IMR-90 (cell line): ENCODE results near the gene FBRS. TPM values are rescaled to one million over a fixed set of nuclear protein-coding genes. Genes with fewer than 3 reads are reported as not detected.

Source experiments
- ATAC-seq: fragments of 200-7000 bp; cut with Tn5 transposase; 2 replicates; pipeline ENCODE4 v1.9.1; 2020; ENCODE audit warnings: low read depth, mild to moderate bottlenecking, moderate library complexity
- BruUV-seq: library from RNA; stranded (reverse); fragments of 400-500 nt; replicated peaks from 2 replicates; lab custom pipeline; 2021; lab: Mats Ljungman, UMichigan
- CTCF ChIA-PET: fragments of 300-600 bp; formaldehyde crosslinking; extraction: SDS; loops from one replicate; lab custom pipeline; 2021; ENCODE audit warnings: antibody characterized with exemption; lab: Yijun Ruan, JAX
- POLR2A ChIA-PET: fragments of 300-600 bp; sonication (Branson Sonifier 250); formaldehyde crosslinking; loops from one replicate; lab custom pipeline; 2022; ENCODE audit warnings: antibody characterized with exemption; ENCODE audit not compliant: unreplicated experiment; lab: Charles Lee
- DNase-seq: peaks from one replicate; pipeline ENCODE4 v3.0.0; 2013
- H2AFZ ChIP-seq: replicated peaks from 2 replicates; pipeline ENCODE3; 2013; ENCODE audit warnings: low read length, mild to moderate bottlenecking; ENCODE audit not compliant: poor library complexity
- H2AK5ac ChIP-seq: 2 replicates; pipeline ENCODE4 v1.6.1; 2013; ENCODE audit warnings: low read depth, low read length, inconsistent platforms
- H2AK9ac ChIP-seq: replicated peaks from 2 replicates; pipeline ENCODE3; 2013; ENCODE audit warnings: mild to moderate bottlenecking, low read depth, low read length, moderate library complexity; ENCODE audit not compliant: poor library complexity
- H2BK120ac ChIP-seq: 2 replicates; pipeline ENCODE4 v1.6.1; 2013; ENCODE audit warnings: low read depth, low read length, inconsistent platforms
- H2BK15ac ChIP-seq: 3 replicates; pipeline ENCODE4 v1.6.1; 2013; ENCODE audit warnings: low read depth, low read length, inconsistent platforms
- H2BK20ac ChIP-seq: 2 replicates; pipeline ENCODE4 v1.6.1; 2013; ENCODE audit warnings: low read depth, mild to moderate bottlenecking, inconsistent platforms, low read length, moderate library complexity
- H2BK5ac ChIP-seq: 2 replicates; pipeline ENCODE4 v1.6.1; 2013; ENCODE audit warnings: mild to moderate bottlenecking, low read depth, low read length, inconsistent platforms; ENCODE audit not compliant: poor library complexity, severe bottlenecking
- H3K14ac ChIP-seq: replicated peaks from 2 replicates; pipeline ENCODE4 v1.6.1; 2013; ENCODE audit warnings: low read depth, low read length, inconsistent platforms
- H3K18ac ChIP-seq: 2 replicates; pipeline ENCODE4 v1.6.1; 2013; ENCODE audit warnings: low read depth, low read length, control low read depth
- H3K23ac ChIP-seq: 2 replicates; pipeline ENCODE4 v1.6.1; 2013; ENCODE audit warnings: low read depth, low read length, inconsistent platforms
- H3K27ac ChIP-seq: 2 replicates; pipeline ENCODE4 v1.5.1; 2013; ENCODE audit warnings: mild to moderate bottlenecking, control low read depth, low read length; ENCODE audit not compliant: insufficient read depth
- H3K27me3 ChIP-seq: 2 replicates; pipeline ENCODE4 v1.6.1; 2013; ENCODE audit warnings: low read length; ENCODE audit not compliant: control insufficient read depth, insufficient read depth
- H3K36me3 ChIP-seq: 2 replicates; pipeline ENCODE4 v1.6.1; 2013; ENCODE audit warnings: low read length, mixed read lengths; ENCODE audit not compliant: control insufficient read depth, insufficient read depth
- H3K4ac ChIP-seq: 2 replicates; pipeline ENCODE4 v1.6.1; 2013; ENCODE audit warnings: low read depth, low read length, inconsistent platforms
- H3K4me1 ChIP-seq: 2 replicates; pipeline ENCODE4 v1.6.1; 2013; ENCODE audit warnings: low read length, mixed read lengths; ENCODE audit not compliant: control insufficient read depth, insufficient read depth
- H3K4me2 ChIP-seq: 2 replicates; pipeline ENCODE4 v1.6.1; 2013; ENCODE audit warnings: low read depth, mild to moderate bottlenecking, control low read depth, low read length, moderate library complexity
- H3K4me3 ChIP-seq: 2 replicates; pipeline ENCODE4 v1.5.1; 2013; ENCODE audit warnings: low read depth, mild to moderate bottlenecking, control low read depth, low read length, moderate library complexity; ENCODE audit not compliant: insufficient read depth
- H3K56ac ChIP-seq: 2 replicates; pipeline ENCODE4 v1.6.1; 2013; ENCODE audit warnings: low read length, inconsistent platforms; ENCODE audit not compliant: insufficient read depth; ENCODE audit errors: extremely low read depth
- H3K79me1 ChIP-seq, 2 experiments: 2 replicates each; pipeline ENCODE4 v1.6.1; 2013; ENCODE audit warnings: low read length in 2 of 2, inconsistent platforms in 1 of 2, low read depth in 1 of 2
- H3K9ac ChIP-seq: 2 replicates; pipeline ENCODE4 v1.6.1; 2013; ENCODE audit warnings: low read depth, low read length, control low read depth
- H3K9me1 ChIP-seq: 2 replicates; pipeline ENCODE4 v1.6.1; 2013; ENCODE audit warnings: low read length, inconsistent platforms; ENCODE audit not compliant: insufficient read depth
- H3K9me3 ChIP-seq: 2 replicates; pipeline ENCODE4 v1.6.1; 2013; ENCODE audit warnings: low read length; ENCODE audit not compliant: control insufficient read depth, insufficient read depth
- H4K20me1 ChIP-seq: 2 replicates; pipeline ENCODE4 v1.6.1; 2013; ENCODE audit warnings: low read length, inconsistent platforms; ENCODE audit not compliant: insufficient read depth
- H4K5ac ChIP-seq: 2 replicates; pipeline ENCODE4 v1.6.1; 2013; ENCODE audit warnings: mild to moderate bottlenecking, low read depth, low read length, control low read depth
- H4K8ac ChIP-seq, 2 experiments: 2 replicates each; pipeline ENCODE4 v1.6.1; 2013; ENCODE audit warnings: low read depth in 2 of 2, low read length in 2 of 2, control low read depth in 1 of 2, inconsistent platforms in 1 of 2
- H4K91ac ChIP-seq: 2 replicates; pipeline ENCODE4 v1.6.1; 2013; ENCODE audit warnings: low read depth, low read length, inconsistent platforms; ENCODE audit not compliant: insufficient read depth
- BHLHE40 ChIP-seq: fragments of 150-350 bp; IDR thresholded peaks from 2 replicates; pipeline ENCODE4 v1.6.1; 2016; ENCODE audit warnings: mild to moderate bottlenecking, low read depth, low read length
- CEBPB ChIP-seq: IDR thresholded peaks from 2 replicates; pipeline ENCODE4 v1.6.1; 2012; ENCODE audit warnings: low read depth, low read length, improper control_type of control experiment
- CHD1 ChIP-seq: IDR thresholded peaks from 2 replicates; pipeline ENCODE4 v1.6.1; 2012; ENCODE audit warnings: low read depth, low read length, improper control_type of control experiment
- FOS ChIP-seq: fragments of 150-350 bp; IDR thresholded peaks from 2 replicates; pipeline ENCODE4 v1.6.1; 2016; ENCODE audit warnings: low read depth, low read length
- MAFK ChIP-seq: IDR thresholded peaks from 2 replicates; pipeline ENCODE4 v1.6.1; 2012; ENCODE audit warnings: low read depth, low read length, improper control_type of control experiment
- MAZ ChIP-seq: IDR thresholded peaks from 2 replicates; pipeline ENCODE4 v1.6.1; 2012; ENCODE audit warnings: low read depth, mild to moderate bottlenecking, low read length, improper control_type of control experiment, moderate library complexity, borderline replicate concordance
- MXI1 ChIP-seq: IDR thresholded peaks from 2 replicates; pipeline ENCODE4 v1.6.1; 2012; ENCODE audit warnings: low read depth, mild to moderate bottlenecking, low read length, moderate library complexity, borderline replicate concordance
- NFE2L2 ChIP-seq: fragments of 150-350 bp; IDR thresholded peaks from 2 replicates; pipeline ENCODE4 v1.6.1; 2016; ENCODE audit warnings: low read depth, mild to moderate bottlenecking, low read length
- POLR2A ChIP-seq: IDR thresholded peaks from 2 replicates; pipeline ENCODE4 v1.6.1; 2012; ENCODE audit warnings: mild to moderate bottlenecking, low read depth, low read length
- RAD21 ChIP-seq: IDR thresholded peaks from 2 replicates; pipeline ENCODE4 v1.6.1; 2012; ENCODE audit warnings: low read length, improper control_type of control experiment
- RCOR1 ChIP-seq: IDR thresholded peaks from 2 replicates; pipeline ENCODE4 v1.6.1; 2012; ENCODE audit warnings: mild to moderate bottlenecking, low read length, improper control_type of control experiment; ENCODE audit not compliant: insufficient replicate concordance
- RFX5 ChIP-seq: IDR thresholded peaks from 2 replicates; pipeline ENCODE4 v1.8.0; 2012; ENCODE audit warnings: low read depth, mild to moderate bottlenecking, low read length, moderate library complexity
- SMC3 ChIP-seq: fragments of 150-350 bp; IDR thresholded peaks from 2 replicates; pipeline ENCODE4 v1.6.1; 2016; ENCODE audit warnings: low read depth, mild to moderate bottlenecking, antibody characterized with exemption, low read length, moderate library complexity
- WGBS, 2 experiments: methylation state at CpG; one replicate each; pipeline versions ENCODE4 v1.1.5 to v1.1.7; 2013; ENCODE audit warnings: missing lambda C conversion rate in 2 of 2; ENCODE audit not compliant: insufficient read length in 1 of 2; ENCODE audit errors: extremely low coverage in 2 of 2; 5-methylcytosine and 5-hydroxymethylcytosine counted together
- dilution Hi-C: fragments of 300-500 bp; cut with HindIII; formaldehyde crosslinking; loops from one replicate; pipeline ENCODE4 v1.14.3; 2018; ENCODE audit warnings: low sequenced_read_pairs; ENCODE audit not compliant: unreplicated experiment
- in situ Hi-C: fragments of 300-500 bp; cut with MboI; formaldehyde crosslinking; loops from 3 replicates; pipeline ENCODE4 v1.14.3; 2019; ENCODE audit warnings: low sequenced_read_pairs, inconsistent platforms, mixed read lengths
- intact Hi-C: fragments of 100-400 bp; cut with micrococcal nuclease; formaldehyde crosslinking; loops from 2 replicates; pipeline ENCODE4 v1.10.0; 2022
- polyA plus RNA-seq, 3 experiments: library from polyadenylated mRNA; depleted of rRNA; stranded (reverse); fragments of >200 nt; gene quantifications; 2 replicates each; pipeline ENCODE4 v1.2.3, GENCODE V29; 2012; ENCODE audit warnings: low replicate concordance in 1 of 3
- total RNA-seq: library from RNA; depleted of rRNA; stranded (reverse); fragments of >200 nt; gene quantifications from 2 replicates; pipeline ENCODE4 v1.2.3, GENCODE V29; 2012
- TF ChIP-seq, protein P1 (sequence below): fragments of 150-350 bp; IDR thresholded peaks from 2 replicates; pipeline ENCODE4 v1.6.1; 2016; ENCODE audit warnings: low read depth, mild to moderate bottlenecking, low read length, moderate library complexity, borderline replicate concordance
- TF ChIP-seq, protein P2 (sequence below): conservative IDR thresholded peaks from 2 replicates; pipeline ENCODE4 v1.5.1; 2012; ENCODE audit warnings: mild to moderate bottlenecking, low read depth, low read length, improper control_type of control experiment
- TF ChIP-seq, protein P3 (sequence below): fragments of 150-350 bp; IDR thresholded peaks from 2 replicates; pipeline ENCODE4 v1.6.1; 2017; ENCODE audit warnings: mild to moderate bottlenecking, antibody characterized with exemption, low read length, low read depth

FBRS gene
- total and polyA plus RNA-seq, 2 of the 4 experiments (the other 2 are of a cell fraction) = 2.0 to 22.4 TPM

DNA sequence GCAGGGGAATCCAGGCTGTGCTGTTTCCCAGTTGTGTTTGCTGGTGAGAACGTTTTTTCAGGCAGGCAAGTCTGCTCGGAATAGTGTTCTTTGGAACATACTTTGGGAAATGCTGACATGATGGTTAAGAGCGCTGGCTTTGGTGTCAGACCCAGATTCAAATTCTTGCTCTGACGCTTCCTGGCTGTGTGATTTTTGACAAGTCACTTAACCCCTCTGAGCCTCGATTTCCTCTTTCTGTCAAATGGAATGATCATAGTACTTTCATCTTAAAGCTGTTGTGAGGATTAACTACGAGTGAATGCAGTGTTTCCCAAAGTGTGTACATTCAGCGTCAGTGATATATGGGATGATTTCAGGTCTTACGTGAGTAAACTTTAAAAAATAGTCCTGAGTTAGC is 4.8 kb downstream of the FBRS start:
- Histone ChIP-seq H3K4ac (no peak overlapping the region), H3K79me1 (peaks cover 45 to 72% of the 10 kb centered on the region in 2 experiments), H4K5ac (no peak overlapping the region), H3K9me3 (no peaks in the 10 kb centered on the region), H4K8ac (no peak overlapping the region), H2BK20ac (no peak overlapping the region), H2BK5ac (no peak overlapping the region), H3K9ac (no peak overlapping the region), H3K23ac (no peak overlapping the region), H3K27ac (no peak overlapping the region), H2AK5ac (no peak overlapping the region), H3K9me1 (peaks cover 10% of the 10 kb centered on the region; the same call in 1 of the 2 replicates), H3K4me3 (no peak overlapping the region), H3K18ac (no peak overlapping the region), H3K36me3 (peaks cover 67% of the 10 kb centered on the region), H3K14ac (no peak overlapping the region), H3K4me1 (peaks cover 8% of the 10 kb centered on the region; the same call in 1 of the 2 replicates), H4K20me1 (peaks cover 57% of the 10 kb centered on the region), H2BK15ac (no peak overlapping the region), H2AFZ (no peak overlapping the region), H3K56ac (no peak overlapping the region), H3K27me3 (no peaks in the 10 kb centered on the region), H2BK120ac (no peak overlapping the region), H4K91ac (no peak overlapping the region), H3K4me2 (no peak overlapping the region), H2AK9ac (no peak overlapping the region)
- 85% methylated on average over 5 of the region's 8 CpGs; no CpG with 5 or more reads in 1 of the 2 experiments for whole genome bisulfite sequencing, 2 experiments
- dilution Hi-C loops (no loop called here), intact Hi-C loops (no loop called here), in situ Hi-C loops (no loop called here)
- ChIA-PET POLR2A (no interaction called here), CTCF (no interaction called here)
- DNase-seq = no peak
- BruUV-seq = no TSS peak
- TF ChIP-seq MAZ (no peak), FOS (no peak), RCOR1 (no peak), RAD21 (no peak), SMC3 (no peak), MAFK (no peak), POLR2A (no peak), MXI1 (no peak), BHLHE40 (no peak), RFX5 (no peak), NFE2L2 (no peak), CHD1 (no peak), CEBPB (no peak)
- TF ChIP-seq, protein P1, sequence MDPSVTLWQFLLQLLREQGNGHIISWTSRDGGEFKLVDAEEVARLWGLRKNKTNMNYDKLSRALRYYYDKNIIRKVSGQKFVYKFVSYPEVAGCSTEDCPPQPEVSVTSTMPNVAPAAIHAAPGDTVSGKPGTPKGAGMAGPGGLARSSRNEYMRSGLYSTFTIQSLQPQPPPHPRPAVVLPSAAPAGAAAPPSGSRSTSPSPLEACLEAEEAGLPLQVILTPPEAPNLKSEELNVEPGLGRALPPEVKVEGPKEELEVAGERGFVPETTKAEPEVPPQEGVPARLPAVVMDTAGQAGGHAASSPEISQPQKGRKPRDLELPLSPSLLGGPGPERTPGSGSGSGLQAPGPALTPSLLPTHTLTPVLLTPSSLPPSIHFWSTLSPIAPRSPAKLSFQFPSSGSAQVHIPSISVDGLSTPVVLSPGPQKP = no peak
- TF ChIP-seq, protein P2, sequence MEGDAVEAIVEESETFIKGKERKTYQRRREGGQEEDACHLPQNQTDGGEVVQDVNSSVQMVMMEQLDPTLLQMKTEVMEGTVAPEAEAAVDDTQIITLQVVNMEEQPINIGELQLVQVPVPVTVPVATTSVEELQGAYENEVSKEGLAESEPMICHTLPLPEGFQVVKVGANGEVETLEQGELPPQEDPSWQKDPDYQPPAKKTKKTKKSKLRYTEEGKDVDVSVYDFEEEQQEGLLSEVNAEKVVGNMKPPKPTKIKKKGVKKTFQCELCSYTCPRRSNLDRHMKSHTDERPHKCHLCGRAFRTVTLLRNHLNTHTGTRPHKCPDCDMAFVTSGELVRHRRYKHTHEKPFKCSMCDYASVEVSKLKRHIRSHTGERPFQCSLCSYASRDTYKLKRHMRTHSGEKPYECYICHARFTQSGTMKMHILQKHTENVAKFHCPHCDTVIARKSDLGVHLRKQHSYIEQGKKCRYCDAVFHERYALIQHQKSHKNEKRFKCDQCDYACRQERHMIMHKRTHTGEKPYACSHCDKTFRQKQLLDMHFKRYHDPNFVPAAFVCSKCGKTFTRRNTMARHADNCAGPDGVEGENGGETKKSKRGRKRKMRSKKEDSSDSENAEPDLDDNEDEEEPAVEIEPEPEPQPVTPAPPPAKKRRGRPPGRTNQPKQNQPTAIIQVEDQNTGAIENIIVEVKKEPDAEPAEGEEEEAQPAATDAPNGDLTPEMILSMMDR = no peak
- TF ChIP-seq, protein P3, sequence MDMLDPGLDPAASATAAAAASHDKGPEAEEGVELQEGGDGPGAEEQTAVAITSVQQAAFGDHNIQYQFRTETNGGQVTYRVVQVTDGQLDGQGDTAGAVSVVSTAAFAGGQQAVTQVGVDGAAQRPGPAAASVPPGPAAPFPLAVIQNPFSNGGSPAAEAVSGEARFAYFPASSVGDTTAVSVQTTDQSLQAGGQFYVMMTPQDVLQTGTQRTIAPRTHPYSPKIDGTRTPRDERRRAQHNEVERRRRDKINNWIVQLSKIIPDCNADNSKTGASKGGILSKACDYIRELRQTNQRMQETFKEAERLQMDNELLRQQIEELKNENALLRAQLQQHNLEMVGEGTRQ = no peak
- no peak for ATAC-seq
